ENCODE measurements around the gene ARL11.
"Not testable (repeated sequence)": the region's sequence is repeated elsewhere in the genome, so short reads cannot be mapped to it uniquely, and the experiment has no call there.

ARL11 gene

GRCh38 chr13:49606747-49607648, 21.3 kb upstream of the ARL11 start:
- Histone ChIP-seq H3K4me3 (peak overlapping the region; percentile 52), H3K27ac (no peak overlapping the region)
- peak; percentile 86 for DNase-seq (ENCODE audit: low spot score)
- peak; percentile 58 for TF ChIP-seq CTCF (IDR thresholded peaks at IDR 0.05)

- Histone ChIP-seq H3K27ac (no peak overlapping the region), H3K4me3 (no peak overlapping the region)
- TF ChIP-seq CTCF (IDR thresholded peaks at IDR 0.05) = no peak
- no peak for DNase-seq (ENCODE audit: low spot score)
Observed at GRCh38 chr13:49607761-49608160, 20.5 kb upstream of the ARL11 start.

DNA sequence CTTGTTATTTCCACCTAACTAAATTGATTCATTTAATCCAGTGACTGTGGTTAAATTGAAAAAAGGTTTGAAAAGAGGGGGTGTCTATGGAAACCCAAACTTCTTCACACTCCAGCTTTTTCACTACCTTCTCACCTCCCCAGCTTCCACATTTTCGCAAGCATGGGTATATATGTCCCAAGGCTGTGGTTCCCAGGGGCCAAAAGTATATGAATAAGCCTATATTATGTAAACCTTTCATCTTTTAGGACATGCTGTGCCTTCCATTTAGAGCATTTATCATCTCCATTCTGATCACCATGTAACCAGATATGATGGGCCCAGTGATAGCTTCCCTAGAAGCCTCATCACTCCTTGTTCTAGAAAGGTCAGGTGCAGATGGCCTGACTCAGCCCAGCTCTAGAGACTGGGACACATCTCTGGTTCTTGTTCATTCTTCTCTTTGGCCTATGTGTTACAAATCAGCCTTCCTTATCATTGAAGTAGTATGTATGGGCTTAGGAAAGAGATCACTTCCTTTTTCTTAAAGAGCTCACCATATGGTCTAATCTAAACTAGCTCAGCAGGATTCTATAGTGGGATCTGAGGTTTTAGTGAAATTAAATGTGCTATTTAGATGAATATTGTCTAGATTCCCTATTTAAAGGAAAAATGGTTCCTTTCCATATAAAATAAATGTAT, 19.5 kb upstream of the ARL11 start:
- no peak for TF ChIP-seq CTCF (IDR thresholded peaks at IDR 0.05)
- no peak for DNase-seq (ENCODE audit: low spot score)
- H3K4me3 ChIP-seq = no peak overlapping the region

DNA sequence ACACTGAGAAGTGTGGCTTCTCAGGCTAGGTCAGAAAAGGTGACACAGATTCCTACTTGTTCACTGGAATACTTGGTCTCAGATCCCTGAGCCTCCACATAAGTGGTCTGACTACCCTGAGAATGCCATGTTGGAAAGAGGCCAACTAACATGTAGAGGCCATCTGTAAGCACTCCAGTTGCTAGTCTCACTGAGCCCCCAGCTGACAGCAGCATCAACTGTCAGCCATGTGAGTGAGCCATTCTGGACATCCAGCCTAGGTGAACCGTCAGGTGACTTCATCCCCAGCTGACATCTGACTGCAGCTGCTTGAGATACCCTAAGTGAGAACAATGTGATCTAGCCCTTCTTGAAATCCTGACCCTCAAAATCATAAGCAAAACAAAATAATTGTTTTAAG, 18.1 kb upstream of the ARL11 start:
- no peak for TF ChIP-seq CTCF (IDR thresholded peaks at IDR 0.05)
- Histone ChIP-seq H3K27ac (no peak overlapping the region), H3K4me3 (no peak overlapping the region)
- no peak for DNase-seq (ENCODE audit: low spot score)

More for the DNA sequence above, 19.5 kb upstream of the ARL11 start:
- no peak overlapping the region for H3K27ac ChIP-seq

GRCh38 chr13:49612042-49612441, 16.3 kb upstream of the ARL11 start:
- not testable (repeated sequence) for H3K27ac ChIP-seq; DNase-seq (ENCODE audit: low spot score)

DNA sequence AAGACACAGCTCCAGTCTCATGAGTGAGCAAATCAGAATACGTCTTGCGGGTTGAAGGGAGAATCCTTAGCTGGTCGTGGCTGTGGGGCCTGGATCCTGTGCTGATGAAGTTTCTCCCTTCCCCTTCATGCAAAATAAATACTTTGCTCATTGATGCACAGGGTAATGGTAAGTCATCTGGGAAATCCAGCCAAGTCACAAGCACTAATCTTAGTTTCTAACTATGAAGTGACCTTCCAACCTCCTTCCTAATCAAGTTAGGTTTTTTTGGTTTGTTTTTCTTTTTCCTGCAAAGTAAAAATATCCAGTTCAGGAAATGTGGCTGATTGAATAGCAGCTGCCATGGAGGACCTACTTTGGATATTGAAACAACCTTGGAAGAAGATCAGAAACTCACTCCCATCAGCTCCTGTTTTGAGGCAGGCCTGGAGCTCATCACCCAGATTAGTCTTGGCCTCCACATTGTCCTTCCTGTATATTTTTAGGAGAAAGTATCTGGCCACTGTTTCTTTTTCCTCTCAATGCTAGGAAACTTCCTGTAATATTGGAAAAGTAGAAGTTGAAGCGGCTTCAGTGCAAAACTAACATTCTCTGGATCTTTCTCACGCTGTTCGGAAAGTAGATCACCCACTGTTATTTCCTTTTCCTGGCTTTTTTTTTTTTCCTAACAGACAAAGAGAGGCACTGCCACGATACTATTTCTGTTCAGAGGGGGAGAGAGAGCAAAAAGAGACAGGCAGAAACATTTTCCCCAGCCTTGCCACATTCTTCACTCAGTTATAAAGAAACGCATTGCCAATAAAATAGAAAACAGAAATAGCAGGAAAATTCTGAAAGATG, 12.3 kb upstream of the ARL11 start:
- TF ChIP-seq CTCF (IDR thresholded peaks at IDR 0.05) = no peak
- DNase-seq (ENCODE audit: low spot score) = no peak
- H3K4me3 ChIP-seq = no peak overlapping the region
- peak overlapping the region in 1 of 2 donors; percentile 19 for H3K27ac ChIP-seq

More at GRCh38 chr13:49612042-49612441, 16.3 kb upstream of the ARL11 start:
- not testable (repeated sequence) for H3K4me3 ChIP-seq

- Histone ChIP-seq H3K27ac (no peak overlapping the region), H3K4me3 (no peak overlapping the region)
- no peak for DNase-seq (ENCODE audit: low spot score)
- TF ChIP-seq CTCF (IDR thresholded peaks at IDR 0.05) = no peak
Observed at GRCh38 chr13:49616676-49617065, 11.6 kb upstream of the ARL11 start.
